Measurements from ENCODE around the gene FMC1.
"Not testable (repeated sequence)": the region's sequence is repeated elsewhere in the genome, so short reads cannot be mapped to it uniquely, and the experiment has no call there.

Gene FMC1

GRCh38 chr7:139332697-139333359 lies 8.3 kb upstream of the FMC1 start:
- ChIA-PET POLR2A (no interaction called here), CTCF (interaction anchor here (0.6 to 1.3 kb wide), 2 partner anchors 12 to 448 kb away, joined by 4 to 5 read pairs; no protein-coding TSS in a partner anchor)
- Histone ChIP-seq H3K4me1 (ENCODE audit: control insufficient read depth, insufficient read depth, low read length) (no peaks in the 10 kb centered on the region), H3K36me3 (ENCODE audit: control insufficient read depth in 2 of 2, insufficient read depth in 1 of 2, low read length in 2 of 2) (no peaks in the 10 kb centered on the region), H3K4me3 (ENCODE audit: low read depth, low read length) (no peak overlapping the region), H3K27ac (ENCODE audit: extremely low read depth, low read depth, low read length) (no peak overlapping the region), H3K9me3 (ENCODE audit: control insufficient read depth, insufficient read depth, low read depth, low read length) (no peaks in the 10 kb centered on the region)
- TF ChIP-seq ZNF169 (tag by site-specific recombination; IDR thresholded peaks at IDR 0.05) (no peak), ZNF580 (tag by site-specific recombination; IDR thresholded peaks at IDR 0.05) (no peak), ELK4 (IDR thresholded peaks at IDR 0.05; ENCODE audit: borderline replicate concordance, low read depth, low read length) (no peak), ZNF140 (tag by site-specific recombination; IDR thresholded peaks at IDR 0.05) (no peak)

- H3K4me3 ChIP-seq (ENCODE audit: low read depth, low read length); H3K27ac ChIP-seq (ENCODE audit: extremely low read depth, low read depth, low read length); H3K9me3 ChIP-seq (ENCODE audit: control insufficient read depth, insufficient read depth, low read depth, low read length); H3K4me1 ChIP-seq (ENCODE audit: control insufficient read depth, insufficient read depth, low read length); H3K36me3 ChIP-seq (ENCODE audit: control insufficient read depth in 2 of 2, insufficient read depth in 1 of 2, low read length in 2 of 2): not testable (repeated sequence)
- CTCF ChIA-PET, result interaction anchor here (0.6 to 0.7 kb wide), 2 partner anchors 104 to 448 kb away, joined by 3 to 5 read pairs; no protein-coding TSS in a partner anchor
- POLR2A ChIA-PET, result interaction anchor here (0.6 kb wide), 1 partner anchor 12 kb away, joined by 3 read pairs; no protein-coding TSS in a partner anchor
Measured at GRCh38 chr7:139333443-139333842, 7.7 kb upstream of the FMC1 start.

GRCh38 chr7:139334399-139335150 lies 6.6 kb upstream of the FMC1 start:
- H3K36me3 ChIP-seq (ENCODE audit: control insufficient read depth in 2 of 2, insufficient read depth in 1 of 2, low read length in 2 of 2), result no peaks in the 10 kb centered on the region
- no peak overlapping the region for H3K27ac ChIP-seq (ENCODE audit: extremely low read depth, low read depth, low read length)
- TF ChIP-seq ZNF146 (tag by site-specific recombination; IDR thresholded peaks at IDR 0.05), result peak; percentile 50
- no peak for TF ChIP-seq RBAK (tag by site-specific recombination; IDR thresholded peaks at IDR 0.05)
- no peak for TF ChIP-seq ZFP69B (tag by site-specific recombination; IDR thresholded peaks at IDR 0.05)
- H3K9me3 ChIP-seq (ENCODE audit: control insufficient read depth, insufficient read depth, low read depth, low read length), result no peaks in the 10 kb centered on the region
- H3K4me3 ChIP-seq (ENCODE audit: low read depth, low read length), result no peak overlapping the region
- CTCF ChIA-PET, result interaction anchor here (0.5 to 1.3 kb wide), 4 partner anchors 14 to 313 kb away, joined by 3 to 4 read pairs (median 4); no protein-coding TSS in a partner anchor
- H3K4me1 ChIP-seq (ENCODE audit: control insufficient read depth, insufficient read depth, low read length), result no peaks in the 10 kb centered on the region
- POLR2A ChIA-PET, result interaction anchor here (0.6 kb wide), 1 partner anchor 167 kb away, joined by 6 read pairs; no protein-coding TSS in a partner anchor

- H3K4me1 ChIP-seq (ENCODE audit: control insufficient read depth, insufficient read depth, low read length), result no peaks in the 10 kb centered on the region
- H3K4me3 ChIP-seq (ENCODE audit: low read depth, low read length), result no peak overlapping the region
- no peak overlapping the region for H3K27ac ChIP-seq (ENCODE audit: extremely low read depth, low read depth, low read length)
- ChIA-PET POLR2A (interaction anchor here (1.4 to 2.7 kb wide), 2 partner anchors 21 to 97 kb away, joined by 5 to 35 read pairs; partner anchors contain the start of gene LUC7L2), CTCF (interaction anchor here (0.7 to 1.4 kb wide), 3 partner anchors 9 to 218 kb away, joined by 3 to 9 read pairs (median 5); no protein-coding TSS in a partner anchor)
- peaks cover 0 to 4% of the 10 kb centered on the region in 2 experiments; a peak in 2 of 3 replicates for H3K36me3 ChIP-seq (ENCODE audit: control insufficient read depth in 2 of 2, insufficient read depth in 1 of 2, low read length in 2 of 2)
- H3K9me3 ChIP-seq (ENCODE audit: control insufficient read depth, insufficient read depth, low read depth, low read length), result no peaks in the 10 kb centered on the region
- TF ChIP-seq MEIS1 (CRISPR knock-in tag; IDR thresholded peaks at IDR 0.05; ENCODE audit: borderline replicate concordance) (no peak), PRDM4 (tag by site-specific recombination; IDR thresholded peaks at IDR 0.05) (no peak), ZBTB17 (tag by site-specific recombination; IDR thresholded peaks at IDR 0.05) (peak; percentile 28; the same call in 1 of the 2 replicates)
Measured at GRCh38 chr7:139339025-139339424, 2.1 kb upstream of the FMC1 start.
